HepG2 (cell line): ENCODE results near the gene PRRT2. TPM values are rescaled to one million over a fixed set of nuclear protein-coding genes. Genes with fewer than 3 reads are reported as not detected.
A peak's percentile ranks its signal among the peaks of the same experiment; 100 is the strongest.

Experiments
- ATAC-seq: fragments of 200-7000 bp; cut with Tn5 transposase; 3 replicates; pipeline ENCODE4 v1.9.1; 2020; ENCODE audit warnings: mild to moderate bottlenecking, moderate library complexity
- BruUV-seq: library from RNA; stranded (reverse); fragments of 400-500 nt; replicated peaks from 2 replicates; lab custom pipeline; 2021; lab: Mats Ljungman, UMichigan
- CTCF ChIA-PET: fragments of 300-600 bp; formaldehyde crosslinking; extraction: SDS; loops from one replicate; lab custom pipeline; 2021; ENCODE audit warnings: low total read pairs, inconsistent platforms, low intra/inter-chr PET ratio; lab: Yijun Ruan, JAX
- POLR2A ChIA-PET: fragments of 350-600 bp; sonication (Branson Sonifier 250); formaldehyde crosslinking; loops from one replicate; lab custom pipeline; 2020; ENCODE audit warnings: antibody characterized with exemption, inconsistent platforms; lab: Yijun Ruan, JAX
- DNase-seq: peaks from one replicate; pipeline ENCODE4 v3.0.0-alpha.2; 2015; ENCODE audit warnings: low spot score
- FAIRE-seq: peaks from 3 replicates; lab custom pipeline; 2011; peaks lifted over from hg19 to GRCh38; lab: Jason Lieb, UNC
- H2AFZ ChIP-seq: one replicate; pipeline ENCODE4 v1.6.1; 2011; ENCODE audit warnings: low read length, inconsistent platforms
- H3K27ac ChIP-seq: fragments of 300-600 bp; 3 replicates; pipeline ENCODE4 v1.8.0; 2011; ENCODE audit warnings: mixed run types, mild to moderate bottlenecking, mixed read lengths, low read length, inconsistent platforms; ENCODE audit not compliant: insufficient read depth; ENCODE audit errors: extremely low read length
- H3K27me3 ChIP-seq, 2 experiments: fragments of 200-600 bp in 1 of 2; 2 replicates in 1 of 2; 3 replicates in 1 of 2; pipeline versions ENCODE4 v1.6.0 to v1.8.0; 2011; ENCODE audit warnings: low read length in 2 of 2, mild to moderate bottlenecking in 2 of 2, moderate library complexity in 2 of 2, inconsistent platforms in 1 of 2; ENCODE audit not compliant: insufficient read depth in 2 of 2, control insufficient read depth in 1 of 2
- H3K36me3 ChIP-seq, 2 experiments: fragments of 200-600 bp in 1 of 2; replicated peaks in 1 of 2; 2 replicates in 1 of 2; 3 replicates in 1 of 2; pipeline versions ENCODE4 v1.5.1 to v1.8.0; 2011; ENCODE audit warnings: low read length in 2 of 2, inconsistent platforms in 1 of 2; ENCODE audit not compliant: insufficient read depth in 2 of 2, control insufficient read depth in 1 of 2
- H3K4me1 ChIP-seq: 2 replicates; pipeline ENCODE4 v1.5.1; 2012; ENCODE audit warnings: low read length, inconsistent platforms; ENCODE audit not compliant: insufficient read depth
- H3K4me2 ChIP-seq: 2 replicates; pipeline ENCODE4 v1.6.0; 2011; ENCODE audit warnings: low read depth, low read length, inconsistent platforms
- H3K4me3 ChIP-seq, 3 experiments: fragments of 200-600 bp in 1 of 3; sonication (generic), shearing (Covaris generic) in 1 of 3; replicated peaks in 1 of 3; 2 replicates each; pipeline ENCODE4 v1.5.1; 2011 to 2016; ENCODE audit warnings: low read length in 3 of 3, inconsistent platforms in 2 of 3, low read depth in 2 of 3, mild to moderate bottlenecking in 2 of 3, control low read depth in 1 of 3, mixed read lengths in 1 of 3; ENCODE audit not compliant: insufficient read depth in 1 of 3
- H3K79me2 ChIP-seq: one replicate; pipeline ENCODE4 v1.6.1; 2011; ENCODE audit warnings: low read length, inconsistent platforms; ENCODE audit not compliant: insufficient read depth
- H3K9ac ChIP-seq: 2 replicates; pipeline ENCODE4 v1.6.0; 2011; ENCODE audit warnings: mild to moderate bottlenecking, low read depth, low read length, inconsistent platforms; ENCODE audit not compliant: insufficient read depth
- H3K9me3 ChIP-seq: 2 replicates; pipeline ENCODE4 v1.5.1; 2012; ENCODE audit warnings: mild to moderate bottlenecking, low read length
- H4K20me1 ChIP-seq: 2 replicates; pipeline ENCODE4 v1.6.0; 2011; ENCODE audit warnings: inconsistent platforms, mild to moderate bottlenecking, low read length, moderate library complexity; ENCODE audit not compliant: insufficient read depth
- CCDC6 ChIP-seq: sonication (generic); formaldehyde crosslinking; IDR thresholded peaks from 2 replicates; pipeline ENCODE4 v1.8.1; 2022; ENCODE audit warnings: mild to moderate bottlenecking, missing genetic modification reagents, moderate library complexity
- DPF2 ChIP-seq: sonication (generic); formaldehyde crosslinking; IDR thresholded peaks from 2 replicates; pipeline ENCODE4 v1.4.0; 2020; ENCODE audit warnings: mild to moderate bottlenecking, low read depth, missing genetic modification reagents, borderline replicate concordance
- HCFC1 ChIP-seq: fragments of 150-350 bp; IDR thresholded peaks from 2 replicates; pipeline ENCODE4 v1.6.1; 2014; ENCODE audit warnings: low read depth, low read length
- TEAD3 ChIP-seq: optimal IDR thresholded peaks from 2 replicates; pipeline ENCODE3; 2016; ENCODE audit warnings: borderline replicate concordance
- ZBTB7A ChIP-seq: sonication (generic); formaldehyde crosslinking; IDR thresholded peaks from 2 replicates; pipeline ENCODE4 v1.8.0; 2022; ENCODE audit warnings: mild to moderate bottlenecking, missing genetic modification reagents
- ZFAT ChIP-seq: sonication (generic); formaldehyde crosslinking; conservative IDR thresholded peaks from 2 replicates; pipeline ENCODE4 v1.8.1; 2023; ENCODE audit warnings: missing genetic modification reagents, inconsistent platforms
- ZNF12 ChIP-seq: sonication (generic); formaldehyde crosslinking; IDR thresholded peaks from 2 replicates; pipeline ENCODE4 v1.5.0; 2020; ENCODE audit warnings: missing genetic modification reagents
- ZNF350 ChIP-seq: sonication (generic); formaldehyde crosslinking; IDR thresholded peaks from 2 replicates; pipeline ENCODE4 v1.4.0; 2020; ENCODE audit warnings: mild to moderate bottlenecking, low read depth, missing genetic modification reagents, borderline replicate concordance
- WGBS: methylation state at CpG from one replicate; pipeline ENCODE4 v1.1.6; 2017; ENCODE audit warnings: low lambda C conversion rate; 5-methylcytosine and 5-hydroxymethylcytosine counted together
- in situ Hi-C: cut with HindIII; loops from 2 replicates; pipeline ENCODE4 v1.10.0; 2017; ENCODE audit warnings: low pct_unique_long_range_greater_than_20kb; ENCODE audit not compliant: extremely low pct_ligation_motif_present
- intact Hi-C: fragments of 100-400 bp; cut with micrococcal nuclease; formaldehyde crosslinking; loops from one replicate; pipeline ENCODE4 v1.10.0; 2022; ENCODE audit not compliant: unreplicated experiment
- polyA plus RNA-seq, 8 experiments: library from polyadenylated mRNA; depleted of rRNA in 3 of 8; stranded (reverse) in 7 of 8; unstranded in 1 of 8; fragments of >200 nt; fragmentation: Illumina TruSeq in 4 of 8; extraction: Trizol in 4 of 8; gene quantifications; 2 replicates each; pipeline versions ENCODE4 v1.2.1 to v1.2.3, GENCODE V29; 2011 to 2016; ENCODE audit warnings: low read depth in 4 of 8, missing spikeins in 1 of 8, mixed read lengths in 1 of 8; ENCODE audit not compliant: insufficient read depth in 1 of 8
- total RNA-seq, 5 experiments: library from RNA; depleted of rRNA; stranded (reverse); fragments of >200 nt; fragmentation: Illumina TruSeq; extraction: Trizol; gene quantifications; 2 replicates each; pipeline ENCODE4 v1.2.3, GENCODE V29; 2016; ENCODE audit warnings: low read depth in 1 of 5
- TF ChIP-seq, protein P1 (sequence below): sonication (generic); formaldehyde crosslinking; IDR thresholded peaks from 2 replicates; pipeline ENCODE4 v1.5.0; 2020; ENCODE audit warnings: mild to moderate bottlenecking, missing genetic modification reagents, moderate library complexity
- TF ChIP-seq, protein P2 (sequence below): sonication (generic); formaldehyde crosslinking; IDR thresholded peaks from 2 replicates; pipeline ENCODE4 v1.4.0; 2020; ENCODE audit warnings: mild to moderate bottlenecking, low read depth, missing genetic modification reagents
- TF ChIP-seq, protein P3 (sequence below): IDR thresholded peaks from 2 replicates; pipeline ENCODE4 v1.6.1; 2016; ENCODE audit warnings: low read depth, borderline replicate concordance
- TF ChIP-seq, protein P4 (sequence below): sonication (generic); formaldehyde crosslinking; IDR thresholded peaks from 2 replicates; pipeline ENCODE4 v1.5.0; 2020; ENCODE audit warnings: missing genetic modification reagents
- TF ChIP-seq, protein P5 (sequence below): IDR thresholded peaks from 2 replicates; pipeline ENCODE4 v1.6.1; 2018; ENCODE audit warnings: missing genetic modification reagents, mild to moderate bottlenecking, missing compliant biosample characterization
- TF ChIP-seq, protein P6 (sequence below): sonication (generic); formaldehyde crosslinking; IDR thresholded peaks from 2 replicates; pipeline ENCODE4 v1.5.0; 2020; ENCODE audit warnings: missing genetic modification reagents
- TF ChIP-seq, protein P7 (sequence below): sonication (generic); formaldehyde crosslinking; IDR thresholded peaks from 2 replicates; pipeline ENCODE4 v1.4.0; 2020; ENCODE audit warnings: mild to moderate bottlenecking, low read depth, missing genetic modification reagents

The PRRT2 gene
- total and polyA plus RNA-seq, 2 of the 13 experiments (the other 11 are each of a cell fraction or from before 2014, with no cell fraction given) = 0.51 to 1.1 TPM

DNA sequence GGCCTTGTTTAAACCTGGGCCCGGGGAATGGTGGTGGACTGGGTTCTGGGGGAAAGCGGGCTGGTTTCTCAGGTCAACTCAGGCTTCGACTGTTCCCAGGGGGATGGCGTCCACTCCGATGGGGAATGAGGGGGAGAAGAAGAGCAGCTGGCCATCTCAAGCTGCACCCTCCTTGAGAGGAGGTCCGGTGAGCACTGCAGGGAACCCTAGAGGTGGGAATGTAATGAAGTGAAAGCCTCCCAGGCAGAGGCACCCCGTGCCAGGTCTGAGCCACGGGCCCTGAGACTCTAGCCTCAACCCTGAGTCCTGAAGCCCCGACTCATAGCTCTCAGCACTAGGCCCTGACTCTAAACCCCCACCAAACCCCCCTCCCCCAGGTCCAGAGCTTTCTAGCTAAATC is 52.2 kb downstream of the PRRT2 start:
- no peak for FAIRE-seq
- peaks cover 37% of the 10 kb centered on the region for H3K4me1 ChIP-seq
- in situ Hi-C loops = loop anchor here (10.0 kb wide), 1 partner anchor 141 kb away; no protein-coding TSS in a partner anchor
- intact Hi-C loops = loop anchor here (5.0 kb wide), 1 partner anchor 37 kb away; no protein-coding TSS in a partner anchor
- H2AFZ ChIP-seq = peak overlapping the region; percentile 24
- peak overlapping the region; percentile 52 to 88 (median 85); a peak in 5 of 6 replicates for H3K4me3 ChIP-seq
- WGBS = 40% methylated on average over 9 of the region's 9 CpGs
- H4K20me1 ChIP-seq = no peaks in the 10 kb centered on the region; the same call in 1 of the 2 replicates
- no peak overlapping the region for H3K27ac ChIP-seq
- no TSS peak for BruUV-seq
- H3K27me3 ChIP-seq = no peaks in the 10 kb centered on the region; a peak in 1 of 5 replicates
- H3K79me2 ChIP-seq = peaks cover 13% of the 10 kb centered on the region
- ATAC-seq = peak; percentile 22
- peak overlapping the region; percentile 91 for H3K4me2 ChIP-seq
- TF ChIP-seq ZNF350 (no peak), CCDC6 (CRISPR knock-in tag) (no peak), ZNF12 (CRISPR knock-in tag) (no peak), HCFC1 (no peak), ZBTB7A (0 out of 2 replicates have a peak, but pooled peaks have one; percentile 1), ZFAT (no peak), TEAD3 (CRISPR knock-in tag) (peak; percentile 75), DPF2 (CRISPR knock-in tag) (no peak)
- TF ChIP-seq, protein P1, sequence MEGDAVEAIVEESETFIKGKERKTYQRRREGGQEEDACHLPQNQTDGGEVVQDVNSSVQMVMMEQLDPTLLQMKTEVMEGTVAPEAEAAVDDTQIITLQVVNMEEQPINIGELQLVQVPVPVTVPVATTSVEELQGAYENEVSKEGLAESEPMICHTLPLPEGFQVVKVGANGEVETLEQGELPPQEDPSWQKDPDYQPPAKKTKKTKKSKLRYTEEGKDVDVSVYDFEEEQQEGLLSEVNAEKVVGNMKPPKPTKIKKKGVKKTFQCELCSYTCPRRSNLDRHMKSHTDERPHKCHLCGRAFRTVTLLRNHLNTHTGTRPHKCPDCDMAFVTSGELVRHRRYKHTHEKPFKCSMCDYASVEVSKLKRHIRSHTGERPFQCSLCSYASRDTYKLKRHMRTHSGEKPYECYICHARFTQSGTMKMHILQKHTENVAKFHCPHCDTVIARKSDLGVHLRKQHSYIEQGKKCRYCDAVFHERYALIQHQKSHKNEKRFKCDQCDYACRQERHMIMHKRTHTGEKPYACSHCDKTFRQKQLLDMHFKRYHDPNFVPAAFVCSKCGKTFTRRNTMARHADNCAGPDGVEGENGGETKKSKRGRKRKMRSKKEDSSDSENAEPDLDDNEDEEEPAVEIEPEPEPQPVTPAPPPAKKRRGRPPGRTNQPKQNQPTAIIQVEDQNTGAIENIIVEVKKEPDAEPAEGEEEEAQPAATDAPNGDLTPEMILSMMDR (CRISPR knock-in tag) = 0 out of 2 replicates have a peak, but pooled peaks have one; percentile 20
- TF ChIP-seq, protein P2, sequence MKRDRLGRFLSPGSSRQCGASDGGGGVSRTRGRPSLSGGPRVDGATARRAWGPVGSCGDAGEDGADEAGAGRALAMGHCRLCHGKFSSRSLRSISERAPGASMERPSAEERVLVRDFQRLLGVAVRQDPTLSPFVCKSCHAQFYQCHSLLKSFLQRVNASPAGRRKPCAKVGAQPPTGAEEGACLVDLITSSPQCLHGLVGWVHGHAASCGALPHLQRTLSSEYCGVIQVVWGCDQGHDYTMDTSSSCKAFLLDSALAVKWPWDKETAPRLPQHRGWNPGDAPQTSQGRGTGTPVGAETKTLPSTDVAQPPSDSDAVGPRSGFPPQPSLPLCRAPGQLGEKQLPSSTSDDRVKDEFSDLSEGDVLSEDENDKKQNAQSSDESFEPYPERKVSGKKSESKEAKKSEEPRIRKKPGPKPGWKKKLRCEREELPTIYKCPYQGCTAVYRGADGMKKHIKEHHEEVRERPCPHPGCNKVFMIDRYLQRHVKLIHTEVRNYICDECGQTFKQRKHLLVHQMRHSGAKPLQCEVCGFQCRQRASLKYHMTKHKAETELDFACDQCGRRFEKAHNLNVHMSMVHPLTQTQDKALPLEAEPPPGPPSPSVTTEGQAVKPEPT (CRISPR knock-in tag) = no peak
- TF ChIP-seq, protein P3, sequence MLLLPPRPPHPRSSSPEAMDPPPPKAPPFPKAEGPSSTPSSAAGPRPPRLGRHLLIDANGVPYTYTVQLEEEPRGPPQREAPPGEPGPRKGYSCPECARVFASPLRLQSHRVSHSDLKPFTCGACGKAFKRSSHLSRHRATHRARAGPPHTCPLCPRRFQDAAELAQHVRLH (CRISPR knock-in tag) = no peak
- TF ChIP-seq, protein P4, sequence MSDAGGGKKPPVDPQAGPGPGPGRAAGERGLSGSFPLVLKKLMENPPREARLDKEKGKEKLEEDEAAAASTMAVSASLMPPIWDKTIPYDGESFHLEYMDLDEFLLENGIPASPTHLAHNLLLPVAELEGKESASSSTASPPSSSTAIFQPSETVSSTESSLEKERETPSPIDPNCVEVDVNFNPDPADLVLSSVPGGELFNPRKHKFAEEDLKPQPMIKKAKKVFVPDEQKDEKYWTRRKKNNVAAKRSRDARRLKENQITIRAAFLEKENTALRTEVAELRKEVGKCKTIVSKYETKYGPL (CRISPR knock-in tag) = no peak
- TF ChIP-seq, protein P5, sequence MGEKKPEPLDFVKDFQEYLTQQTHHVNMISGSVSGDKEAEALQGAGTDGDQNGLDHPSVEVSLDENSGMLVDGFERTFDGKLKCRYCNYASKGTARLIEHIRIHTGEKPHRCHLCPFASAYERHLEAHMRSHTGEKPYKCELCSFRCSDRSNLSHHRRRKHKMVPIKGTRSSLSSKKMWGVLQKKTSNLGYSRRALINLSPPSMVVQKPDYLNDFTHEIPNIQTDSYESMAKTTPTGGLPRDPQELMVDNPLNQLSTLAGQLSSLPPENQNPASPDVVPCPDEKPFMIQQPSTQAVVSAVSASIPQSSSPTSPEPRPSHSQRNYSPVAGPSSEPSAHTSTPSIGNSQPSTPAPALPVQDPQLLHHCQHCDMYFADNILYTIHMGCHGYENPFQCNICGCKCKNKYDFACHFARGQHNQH (CRISPR knock-in tag) = no peak
- TF ChIP-seq, protein P6, sequence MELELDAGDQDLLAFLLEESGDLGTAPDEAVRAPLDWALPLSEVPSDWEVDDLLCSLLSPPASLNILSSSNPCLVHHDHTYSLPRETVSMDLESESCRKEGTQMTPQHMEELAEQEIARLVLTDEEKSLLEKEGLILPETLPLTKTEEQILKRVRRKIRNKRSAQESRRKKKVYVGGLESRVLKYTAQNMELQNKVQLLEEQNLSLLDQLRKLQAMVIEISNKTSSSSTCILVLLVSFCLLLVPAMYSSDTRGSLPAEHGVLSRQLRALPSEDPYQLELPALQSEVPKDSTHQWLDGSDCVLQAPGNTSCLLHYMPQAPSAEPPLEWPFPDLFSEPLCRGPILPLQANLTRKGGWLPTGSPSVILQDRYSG = no peak
- TF ChIP-seq, protein P7, sequence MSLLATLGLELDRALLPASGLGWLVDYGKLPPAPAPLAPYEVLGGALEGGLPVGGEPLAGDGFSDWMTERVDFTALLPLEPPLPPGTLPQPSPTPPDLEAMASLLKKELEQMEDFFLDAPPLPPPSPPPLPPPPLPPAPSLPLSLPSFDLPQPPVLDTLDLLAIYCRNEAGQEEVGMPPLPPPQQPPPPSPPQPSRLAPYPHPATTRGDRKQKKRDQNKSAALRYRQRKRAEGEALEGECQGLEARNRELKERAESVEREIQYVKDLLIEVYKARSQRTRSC (CRISPR knock-in tag) = no peak
- no peak for DNase-seq
- H3K9me3 ChIP-seq = no peaks in the 10 kb centered on the region
- CTCF ChIA-PET = no interaction called here
- POLR2A ChIA-PET = interaction anchor here (0.7 to 4.1 kb wide), 12 partner anchors 16 to 185 kb away, joined by 3 to 29 read pairs (median 7); partner anchors contain the start of genes ASPHD1, KCTD13, PAGR1 and QPRT
- peaks cover 3 to 13% of the 10 kb centered on the region in 2 experiments; a peak in 3 of 5 replicates for H3K36me3 ChIP-seq
- H3K9ac ChIP-seq = peak overlapping the region; percentile 93
